ENCODE data around the gene PABPC3. TPM values are rescaled to one million over a fixed set of nuclear protein-coding genes. Genes with fewer than 3 reads are reported as not detected.

Gene PABPC3
- 0.51 TPM for polyA plus RNA-seq
- long read RNA-seq, donor 1 = 0 reads
- long read RNA-seq, donor 2, partial matches to known transcripts = 0 of 1 reads
- long read RNA-seq, donor 2, other reads (novel, unspliced or antisense) = 0 of 1 reads
- long read RNA-seq, donor 3 = 0 reads
- long read RNA-seq, donor 4 = 0 reads
- long read RNA-seq, donor 5 = 0 reads
- long read RNA-seq, donor 6 = 0 reads
- long read RNA-seq, donor 7, partial matches to known transcripts = 0 of 1 reads
- long read RNA-seq, donor 7, other reads (novel, unspliced or antisense) = 0 of 1 reads
- long read RNA-seq, donor 8, partial matches to known transcripts = 0 of 1 reads
- long read RNA-seq, donor 8, other reads (novel, unspliced or antisense) = 0 of 1 reads
- long read RNA-seq, donor 9 = 0 reads
- long read RNA-seq, donor 10 = 0 reads
- long read RNA-seq, donor 11, partial matches to known transcripts = 0 of 1 reads
- long read RNA-seq, donor 11, other reads (novel, unspliced or antisense) = 0 of 1 reads

GRCh38 chr13:25095851-25096453, at the start of gene PABPC3:
Gene PABPC3 (plus strand): TSS chr13:25096136. CDS start chr13:25096199, 63 bp downstream.
- Histone ChIP-seq H3K4me1 (ENCODE audit: control insufficient read depth, insufficient read depth, low read length) (no peaks in the 10 kb centered on the region), H3K4me3 (ENCODE audit: low read length) (no peak within 1 kb of the TSS), H3K27me3 (ENCODE audit: control insufficient read depth, insufficient read depth, low read length) (peaks cover 32% of the 10 kb centered on the region), H3K36me3 (ENCODE audit: control insufficient read depth, insufficient read depth, low read length) (no peaks in the 10 kb centered on the region), H3K27ac (ENCODE audit: low read length) (no peak within 1 kb of the TSS), H3K9me3 (ENCODE audit: control insufficient read depth, low read depth, low read length) (peaks cover 4% of the 10 kb centered on the region)
- DNase-seq = no peak
- WGBS (ENCODE audit: insufficient coverage, low lambda C conversion rate) = no CpG with 5 or more reads among the region's 50 CpGs

- 73% methylated on average over 5 of the region's 24 CpGs for WGBS (ENCODE audit: insufficient coverage, low lambda C conversion rate)
- Histone ChIP-seq H3K4me1 (ENCODE audit: control insufficient read depth, insufficient read depth, low read length) (no peaks in the 10 kb centered on the region), H3K36me3 (ENCODE audit: control insufficient read depth, insufficient read depth, low read length) (no peaks in the 10 kb centered on the region), H3K27ac (ENCODE audit: low read length) (no peak overlapping the region), H3K4me3 (ENCODE audit: low read length) (peak overlapping the region; percentile 24), H3K27me3 (ENCODE audit: control insufficient read depth, insufficient read depth, low read length) (peaks cover 50% of the 10 kb centered on the region), H3K9me3 (ENCODE audit: control insufficient read depth, low read depth, low read length) (no peaks in the 10 kb centered on the region)
- DNase-seq = no peak
Measured at GRCh38 chr13:25046274-25046984, 49.5 kb upstream of the PABPC3 start.

- H3K27me3 ChIP-seq (ENCODE audit: control insufficient read depth, insufficient read depth, low read length) = peaks cover 44% of the 10 kb centered on the region
- H3K9me3 ChIP-seq (ENCODE audit: control insufficient read depth, low read depth, low read length) = no peaks in the 10 kb centered on the region
- WGBS (ENCODE audit: insufficient coverage, low lambda C conversion rate) = no CpG with 5 or more reads among the region's 39 CpGs
- DNase-seq = peak in 1 of 2 donors; percentile 15
- no peaks in the 10 kb centered on the region for H3K4me1 ChIP-seq (ENCODE audit: control insufficient read depth, insufficient read depth, low read length)
- no peaks in the 10 kb centered on the region for H3K36me3 ChIP-seq (ENCODE audit: control insufficient read depth, insufficient read depth, low read length)
- H3K4me3 ChIP-seq (ENCODE audit: low read length) = peak overlapping the region; percentile 24
- H3K27ac ChIP-seq (ENCODE audit: low read length) = no peak overlapping the region
Measured at GRCh38 chr13:25046985-25047511, 48.9 kb upstream of the PABPC3 start.

- 67% methylated on average over 1 of the region's 1 CpG for WGBS (ENCODE audit: insufficient coverage, low lambda C conversion rate)
- no peaks in the 10 kb centered on the region for H3K9me3 ChIP-seq (ENCODE audit: control insufficient read depth, low read depth, low read length)
- no peaks in the 10 kb centered on the region for H3K36me3 ChIP-seq (ENCODE audit: control insufficient read depth, insufficient read depth, low read length)
- no peak overlapping the region for H3K4me3 ChIP-seq (ENCODE audit: low read length)
- peaks cover 25% of the 10 kb centered on the region for H3K27me3 ChIP-seq (ENCODE audit: control insufficient read depth, insufficient read depth, low read length)
- no peak for DNase-seq
- no peak overlapping the region for H3K27ac ChIP-seq (ENCODE audit: low read length)
- H3K4me1 ChIP-seq (ENCODE audit: control insufficient read depth, insufficient read depth, low read length) = no peaks in the 10 kb centered on the region
Measured at GRCh38 chr13:25051065-25051464, 44.9 kb upstream of the PABPC3 start.

- Histone ChIP-seq H3K9me3 (ENCODE audit: control insufficient read depth, low read depth, low read length) (no peaks in the 10 kb centered on the region), H3K27me3 (ENCODE audit: control insufficient read depth, insufficient read depth, low read length) (no peaks in the 10 kb centered on the region), H3K4me3 (ENCODE audit: low read length) (no peak overlapping the region), H3K4me1 (ENCODE audit: control insufficient read depth, insufficient read depth, low read length) (no peaks in the 10 kb centered on the region), H3K27ac (ENCODE audit: low read length) (no peak overlapping the region), H3K36me3 (ENCODE audit: control insufficient read depth, insufficient read depth, low read length) (no peaks in the 10 kb centered on the region)
- no CpG with 5 or more reads among the region's 1 CpG for WGBS (ENCODE audit: insufficient coverage, low lambda C conversion rate)
- DNase-seq = no peak
Measured at GRCh38 chr13:25059166-25059565, 36.8 kb upstream of the PABPC3 start.

- H3K4me3 ChIP-seq (ENCODE audit: low read length) = no peak overlapping the region
- H3K9me3 ChIP-seq (ENCODE audit: control insufficient read depth, low read depth, low read length) = no peaks in the 10 kb centered on the region
- WGBS (ENCODE audit: insufficient coverage, low lambda C conversion rate) = no CpG with 5 or more reads among the region's 7 CpGs
- H3K4me1 ChIP-seq (ENCODE audit: control insufficient read depth, insufficient read depth, low read length) = no peaks in the 10 kb centered on the region
- DNase-seq = no peak
- H3K36me3 ChIP-seq (ENCODE audit: control insufficient read depth, insufficient read depth, low read length) = no peaks in the 10 kb centered on the region
- H3K27ac ChIP-seq (ENCODE audit: low read length) = no peak overlapping the region
- H3K27me3 ChIP-seq (ENCODE audit: control insufficient read depth, insufficient read depth, low read length) = no peaks in the 10 kb centered on the region
Measured at GRCh38 chr13:25059958-25060357, 36.0 kb upstream of the PABPC3 start.

GRCh38 chr13:25062479-25062878, 33.5 kb upstream of the PABPC3 start:
- no peak for DNase-seq
- Histone ChIP-seq H3K36me3 (ENCODE audit: control insufficient read depth, insufficient read depth, low read length) (no peaks in the 10 kb centered on the region), H3K4me1 (ENCODE audit: control insufficient read depth, insufficient read depth, low read length) (no peaks in the 10 kb centered on the region), H3K9me3 (ENCODE audit: control insufficient read depth, low read depth, low read length) (no peaks in the 10 kb centered on the region), H3K27me3 (ENCODE audit: control insufficient read depth, insufficient read depth, low read length) (no peaks in the 10 kb centered on the region), H3K4me3 (ENCODE audit: low read length) (no peak overlapping the region), H3K27ac (ENCODE audit: low read length) (no peak overlapping the region)
- WGBS (ENCODE audit: insufficient coverage, low lambda C conversion rate) = 79% methylated on average over 4 of the region's 5 CpGs

GRCh38 chr13:25064396-25064795, 31.5 kb upstream of the PABPC3 start:
- DNase-seq = no peak
- H3K4me1 ChIP-seq (ENCODE audit: control insufficient read depth, insufficient read depth, low read length) = no peaks in the 10 kb centered on the region
- H3K4me3 ChIP-seq (ENCODE audit: low read length) = no peak overlapping the region
- H3K9me3 ChIP-seq (ENCODE audit: control insufficient read depth, low read depth, low read length) = no peaks in the 10 kb centered on the region
- no peaks in the 10 kb centered on the region for H3K27me3 ChIP-seq (ENCODE audit: control insufficient read depth, insufficient read depth, low read length)
- H3K27ac ChIP-seq (ENCODE audit: low read length) = no peak overlapping the region
- H3K36me3 ChIP-seq (ENCODE audit: control insufficient read depth, insufficient read depth, low read length) = no peaks in the 10 kb centered on the region

GRCh38 chr13:25065974-25066770, 29.8 kb upstream of the PABPC3 start:
- H3K36me3 ChIP-seq (ENCODE audit: control insufficient read depth, insufficient read depth, low read length) = no peaks in the 10 kb centered on the region
- no peak overlapping the region for H3K27ac ChIP-seq (ENCODE audit: low read length)
- H3K4me1 ChIP-seq (ENCODE audit: control insufficient read depth, insufficient read depth, low read length) = no peaks in the 10 kb centered on the region
- DNase-seq = no peak
- no peak overlapping the region for H3K4me3 ChIP-seq (ENCODE audit: low read length)
- no peaks in the 10 kb centered on the region for H3K9me3 ChIP-seq (ENCODE audit: control insufficient read depth, low read depth, low read length)
- H3K27me3 ChIP-seq (ENCODE audit: control insufficient read depth, insufficient read depth, low read length) = no peaks in the 10 kb centered on the region
- 50% methylated on average over 2 of the region's 8 CpGs for WGBS (ENCODE audit: insufficient coverage, low lambda C conversion rate)

GRCh38 chr13:25067064-25067463, 28.9 kb upstream of the PABPC3 start:
- Histone ChIP-seq H3K4me3 (ENCODE audit: low read length) (no peak overlapping the region), H3K27me3 (ENCODE audit: control insufficient read depth, insufficient read depth, low read length) (no peaks in the 10 kb centered on the region), H3K36me3 (ENCODE audit: control insufficient read depth, insufficient read depth, low read length) (no peaks in the 10 kb centered on the region), H3K27ac (ENCODE audit: low read length) (no peak overlapping the region), H3K4me1 (ENCODE audit: control insufficient read depth, insufficient read depth, low read length) (no peaks in the 10 kb centered on the region), H3K9me3 (ENCODE audit: control insufficient read depth, low read depth, low read length) (no peaks in the 10 kb centered on the region)
- no peak for DNase-seq
- no CpG with 5 or more reads among the region's 3 CpGs for WGBS (ENCODE audit: insufficient coverage, low lambda C conversion rate)
